Measurements from ENCODE around the gene NCKAP5L.

DNA sequence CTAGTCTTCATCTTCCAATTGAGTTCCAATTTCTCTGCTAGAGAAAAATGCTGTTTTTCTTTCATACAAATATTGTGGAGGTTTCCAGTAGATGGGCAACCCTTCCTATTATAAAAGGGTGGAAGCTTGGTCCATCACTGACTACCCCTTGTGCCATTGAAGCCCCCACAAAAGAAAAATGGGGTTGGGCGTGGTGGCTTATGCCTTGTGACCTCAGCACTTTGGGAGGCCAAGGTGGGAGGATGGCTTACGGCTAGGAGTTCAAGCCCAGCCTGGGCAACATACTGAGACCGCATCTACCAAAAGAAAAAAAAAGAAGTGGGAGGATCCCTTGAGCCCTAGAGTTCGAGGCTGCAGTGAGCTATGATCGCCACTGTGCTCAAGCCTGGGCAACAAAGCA lies 22.8 kb downstream of the NCKAP5L start:
- TF ChIP-seq ZNF77 (CRISPR knock-in tag; IDR thresholded peaks at IDR 0.05) (no peak), MED1 (CRISPR knock-in tag; IDR thresholded peaks at IDR 0.05; ENCODE audit: borderline replicate concordance) (no peak), KLF16 (IDR thresholded peaks at IDR 0.05) (no peak), ZNF217 (CRISPR knock-in tag; IDR thresholded peaks at IDR 0.05) (no peak), KAT8 (IDR thresholded peaks at IDR 0.05; ENCODE audit: low read depth) (no peak), PML (IDR thresholded peaks at IDR 0.05; ENCODE audit: low read length) (no peak), POLR2A (conservative IDR thresholded peaks at IDR 0.05) (no peak)
- TF ChIP-seq, protein P1, sequence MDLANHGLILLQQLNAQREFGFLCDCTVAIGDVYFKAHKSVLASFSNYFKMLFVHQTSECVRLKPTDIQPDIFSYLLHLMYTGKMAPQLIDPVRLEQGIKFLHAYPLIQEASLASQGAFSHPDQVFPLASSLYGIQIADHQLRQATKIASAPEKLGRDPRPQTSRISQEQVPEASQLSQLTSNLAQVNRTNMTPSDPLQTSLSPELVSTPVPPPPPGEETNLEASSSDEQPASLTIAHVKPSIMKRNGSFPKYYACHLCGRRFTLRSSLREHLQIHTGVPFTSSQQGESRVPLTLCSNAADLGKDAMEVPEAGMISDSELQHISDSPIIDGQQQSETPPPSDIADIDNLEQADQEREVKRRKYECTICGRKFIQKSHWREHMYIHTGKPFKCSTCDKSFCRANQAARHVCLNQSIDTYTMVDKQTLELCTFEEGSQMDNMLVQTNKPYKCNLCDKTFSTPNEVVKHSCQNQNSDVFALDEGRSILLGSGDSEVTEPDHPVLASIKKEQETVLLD (IDR thresholded peaks at IDR 0.05), result no peak
- TF ChIP-seq, protein P2, sequence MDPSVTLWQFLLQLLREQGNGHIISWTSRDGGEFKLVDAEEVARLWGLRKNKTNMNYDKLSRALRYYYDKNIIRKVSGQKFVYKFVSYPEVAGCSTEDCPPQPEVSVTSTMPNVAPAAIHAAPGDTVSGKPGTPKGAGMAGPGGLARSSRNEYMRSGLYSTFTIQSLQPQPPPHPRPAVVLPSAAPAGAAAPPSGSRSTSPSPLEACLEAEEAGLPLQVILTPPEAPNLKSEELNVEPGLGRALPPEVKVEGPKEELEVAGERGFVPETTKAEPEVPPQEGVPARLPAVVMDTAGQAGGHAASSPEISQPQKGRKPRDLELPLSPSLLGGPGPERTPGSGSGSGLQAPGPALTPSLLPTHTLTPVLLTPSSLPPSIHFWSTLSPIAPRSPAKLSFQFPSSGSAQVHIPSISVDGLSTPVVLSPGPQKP (CRISPR knock-in tag; IDR thresholded peaks at IDR 0.05), result no peak
- TF ChIP-seq, protein P3, sequence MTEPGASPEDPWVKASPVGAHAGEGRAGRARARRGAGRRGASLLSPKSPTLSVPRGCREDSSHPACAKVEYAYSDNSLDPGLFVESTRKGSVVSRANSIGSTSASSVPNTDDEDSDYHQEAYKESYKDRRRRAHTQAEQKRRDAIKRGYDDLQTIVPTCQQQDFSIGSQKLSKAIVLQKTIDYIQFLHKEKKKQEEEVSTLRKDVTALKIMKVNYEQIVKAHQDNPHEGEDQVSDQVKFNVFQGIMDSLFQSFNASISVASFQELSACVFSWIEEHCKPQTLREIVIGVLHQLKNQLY (CRISPR knock-in tag; conservative IDR thresholded peaks at IDR 0.05), result no peak

Data from K562 (cell line).